ENCODE results near the gene CCNB2.

DNA sequence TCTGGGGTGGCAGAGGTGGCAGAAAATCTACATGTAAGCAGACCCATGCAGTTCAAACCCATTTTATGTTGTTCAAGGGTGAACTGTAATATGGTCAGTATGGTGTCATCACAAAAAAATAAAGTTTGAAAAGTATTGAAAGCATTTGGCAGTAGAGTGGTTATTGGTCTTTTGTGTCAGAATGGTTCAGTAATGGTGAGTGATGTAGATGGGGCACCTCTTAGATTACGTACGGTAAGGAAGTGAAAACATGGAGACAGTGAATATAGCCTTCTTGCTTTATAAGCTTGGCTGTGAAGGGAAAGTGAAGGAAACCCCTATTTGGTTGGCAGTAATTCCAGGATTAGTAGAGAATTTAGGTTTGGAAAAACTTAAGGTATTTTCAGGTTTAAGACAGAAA lies 17.2 kb upstream of the CCNB2 start:
- TF ChIP-seq, protein P1, sequence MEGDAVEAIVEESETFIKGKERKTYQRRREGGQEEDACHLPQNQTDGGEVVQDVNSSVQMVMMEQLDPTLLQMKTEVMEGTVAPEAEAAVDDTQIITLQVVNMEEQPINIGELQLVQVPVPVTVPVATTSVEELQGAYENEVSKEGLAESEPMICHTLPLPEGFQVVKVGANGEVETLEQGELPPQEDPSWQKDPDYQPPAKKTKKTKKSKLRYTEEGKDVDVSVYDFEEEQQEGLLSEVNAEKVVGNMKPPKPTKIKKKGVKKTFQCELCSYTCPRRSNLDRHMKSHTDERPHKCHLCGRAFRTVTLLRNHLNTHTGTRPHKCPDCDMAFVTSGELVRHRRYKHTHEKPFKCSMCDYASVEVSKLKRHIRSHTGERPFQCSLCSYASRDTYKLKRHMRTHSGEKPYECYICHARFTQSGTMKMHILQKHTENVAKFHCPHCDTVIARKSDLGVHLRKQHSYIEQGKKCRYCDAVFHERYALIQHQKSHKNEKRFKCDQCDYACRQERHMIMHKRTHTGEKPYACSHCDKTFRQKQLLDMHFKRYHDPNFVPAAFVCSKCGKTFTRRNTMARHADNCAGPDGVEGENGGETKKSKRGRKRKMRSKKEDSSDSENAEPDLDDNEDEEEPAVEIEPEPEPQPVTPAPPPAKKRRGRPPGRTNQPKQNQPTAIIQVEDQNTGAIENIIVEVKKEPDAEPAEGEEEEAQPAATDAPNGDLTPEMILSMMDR (IDR thresholded peaks at IDR 0.05; ENCODE audit: insufficient read depth, low read length, poor library complexity, severe bottlenecking), result no peak
- TF ChIP-seq EZH2phosphoT487 (conservative IDR thresholded peaks at IDR 0.05; ENCODE audit: low read length), result no peak
